Endothelial cell of umbilical vein (primary cell): ENCODE results near the gene ZFHX2. TPM values are rescaled to one million over a fixed set of nuclear protein-coding genes. Genes with fewer than 3 reads are reported as not detected.

Source experiments
- BruUV-seq: library from RNA; stranded (reverse); fragments of 400-500 nt; replicated peaks from 2 replicates; lab custom pipeline; 2021; lab: Mats Ljungman, UMichigan
- CTCF ChIA-PET: fragments of 300-600, 350-600 bp; sonication (Branson Sonifier 250); formaldehyde crosslinking; loops from one replicate; lab custom pipeline; 2021; ENCODE audit warnings: antibody characterized with exemption, inconsistent platforms; lab: Charles Lee
- POLR2A ChIA-PET: fragments of 300-600, 350-600 bp; sonication (Branson Sonifier 250); formaldehyde crosslinking; loops from one replicate; lab custom pipeline; 2021; ENCODE audit warnings: antibody characterized with exemption, inconsistent platforms; lab: Charles Lee
- DNase-seq: peaks from one replicate; pipeline ENCODE4 v3.0.0-alpha.2; 2011; ENCODE audit warnings: low read depth, low spot score
- FAIRE-seq: peaks from 2 replicates; lab custom pipeline; 2011; peaks lifted over from hg19 to GRCh38; lab: Jason Lieb, UNC
- H2AFZ ChIP-seq: 2 replicates; pipeline ENCODE4 v1.6.0; 2012; ENCODE audit warnings: low read depth, low read length, control low read depth, inconsistent platforms
- H3K27ac ChIP-seq: 2 replicates; pipeline ENCODE4 v1.5.1; 2011; ENCODE audit warnings: low read depth, mild to moderate bottlenecking, control low read depth, low read length, moderate library complexity; ENCODE audit not compliant: insufficient read depth
- H3K27me3 ChIP-seq, 2 experiments: 2 replicates each; pipeline versions ENCODE4 v1.6.0 to v1.6.1; 2011; ENCODE audit warnings: low read length in 2 of 2, mixed read lengths in 1 of 2; ENCODE audit not compliant: control insufficient read depth in 2 of 2, insufficient read depth in 2 of 2
- H3K36me3 ChIP-seq, 2 experiments: 2 replicates in 1 of 2; 3 replicates in 1 of 2; pipeline ENCODE4 v1.5.1; 2011; ENCODE audit warnings: low read length in 2 of 2, mild to moderate bottlenecking in 1 of 2, moderate library complexity in 1 of 2; ENCODE audit not compliant: control insufficient read depth in 2 of 2, insufficient read depth in 2 of 2; ENCODE audit errors: extremely low read depth in 1 of 2
- H3K4me1 ChIP-seq: 3 replicates; pipeline ENCODE4 v1.5.1; 2011; ENCODE audit warnings: mild to moderate bottlenecking, low read length; ENCODE audit not compliant: control insufficient read depth, insufficient read depth; ENCODE audit errors: extremely low read depth
- H3K4me2 ChIP-seq: 2 replicates; pipeline ENCODE4 v1.6.1; 2011; ENCODE audit warnings: low read length, control low read depth, mixed read lengths; ENCODE audit not compliant: insufficient read depth
- H3K4me3 ChIP-seq, 3 experiments: fragments of 200-600 bp in 1 of 3; sonication (generic), shearing (Covaris generic) in 1 of 3; replicated peaks in 1 of 3; 2 replicates each; pipeline ENCODE4 v1.5.1; 2011 to 2016; ENCODE audit warnings: control low read depth in 3 of 3, low read length in 3 of 3, mild to moderate bottlenecking in 2 of 3, inconsistent platforms in 1 of 3, low read depth in 1 of 3, moderate library complexity in 1 of 3; ENCODE audit not compliant: insufficient read depth in 1 of 3
- H3K79me2 ChIP-seq: 2 replicates; pipeline ENCODE4 v1.6.0; 2012; ENCODE audit warnings: low read length, inconsistent platforms; ENCODE audit not compliant: control insufficient read depth, insufficient read depth
- H3K9ac ChIP-seq: replicated peaks from 2 replicates; pipeline ENCODE3; 2011; ENCODE audit warnings: low read length, control low read depth; ENCODE audit not compliant: insufficient read depth; ENCODE audit errors: extremely low read depth
- H3K9me1 ChIP-seq: replicated peaks from 3 replicates; pipeline ENCODE4 v1.6.0; 2011; ENCODE audit warnings: mild to moderate bottlenecking, low read length; ENCODE audit not compliant: control insufficient read depth, insufficient read depth; ENCODE audit errors: extremely low read depth
- H3K9me3 ChIP-seq: replicated peaks from 2 replicates; pipeline ENCODE4 v1.5.1; 2012; ENCODE audit warnings: low read length, inconsistent platforms; ENCODE audit not compliant: control insufficient read depth, insufficient read depth
- H4K20me1 ChIP-seq: replicated peaks from 2 replicates; pipeline ENCODE3; 2011; ENCODE audit warnings: mild to moderate bottlenecking, low read length; ENCODE audit not compliant: control insufficient read depth, insufficient read depth; ENCODE audit errors: extremely low read depth
- CTCF ChIP-seq, 2 donors: IDR thresholded peaks; 1 replicate in 1 of 2; 2 replicates in 1 of 2; pipeline ENCODE4 v1.5.1; 2011; ENCODE audit warnings: low read length in 2 of 2, mild to moderate bottlenecking in 2 of 2, moderate library complexity in 2 of 2, control low read depth in 1 of 2, inconsistent platforms in 1 of 2, low read depth in 1 of 2; ENCODE audit not compliant: insufficient read depth in 1 of 2; ENCODE audit errors: extremely low read depth in 1 of 2
- EZH2 ChIP-seq: IDR thresholded peaks from 2 replicates; pipeline ENCODE4 v1.6.1; 2012; ENCODE audit warnings: borderline replicate concordance, low read depth, mild to moderate bottlenecking, moderate library complexity, low read length, inconsistent platforms; ENCODE audit not compliant: severe bottlenecking
- FOS ChIP-seq: IDR thresholded peaks from 2 replicates; pipeline ENCODE4 v1.6.1; 2011; ENCODE audit warnings: mild to moderate bottlenecking, low read length, moderate library complexity, borderline replicate concordance; ENCODE audit not compliant: insufficient read depth
- GATA2 ChIP-seq: IDR thresholded peaks from 2 replicates; pipeline ENCODE4 v1.7.0; 2011; ENCODE audit warnings: low read depth, mild to moderate bottlenecking, moderate library complexity, mixed read lengths, low read length; ENCODE audit not compliant: insufficient read length, insufficient read depth
- JUN ChIP-seq: IDR thresholded peaks from 2 replicates; pipeline ENCODE4 v1.6.1; 2011; ENCODE audit warnings: borderline replicate concordance, low read depth; ENCODE audit not compliant: insufficient read length, insufficient read depth
- MAX ChIP-seq: IDR thresholded peaks from 2 replicates; pipeline ENCODE4 v1.6.1; 2011; ENCODE audit not compliant: insufficient read depth, insufficient read length
- MYC ChIP-seq: IDR thresholded peaks from one replicate; pipeline ENCODE4 v1.6.1; 2011; ENCODE audit warnings: mild to moderate bottlenecking, low read depth, low read length
- POLR2A ChIP-seq: IDR thresholded peaks from 2 replicates; pipeline ENCODE4 v1.6.1; 2012; ENCODE audit warnings: low read depth, mild to moderate bottlenecking, control low read depth, low read length
- POLR2AphosphoS5 ChIP-seq: IDR thresholded peaks from 2 replicates; pipeline ENCODE4 v1.6.1; 2012; ENCODE audit warnings: low read depth, mild to moderate bottlenecking, control low read depth, low read length, moderate library complexity; ENCODE audit not compliant: insufficient read depth
- dilution Hi-C: fragments of 300-500 bp; cut with MboI; formaldehyde crosslinking; loops from one replicate; pipeline ENCODE4 v1.15.0; 2019; ENCODE audit warnings: low sequenced_read_pairs; ENCODE audit not compliant: extremely low pct_ligation_motif_present
- intact Hi-C: fragments of 100-400 bp; cut with micrococcal nuclease; formaldehyde crosslinking; loops from one replicate; pipeline ENCODE4 v1.10.0; 2022
- polyA plus RNA-seq, 4 experiments: library from polyadenylated mRNA; depleted of rRNA in 3 of 4; stranded (reverse) in 3 of 4; unstranded in 1 of 4; fragments of >200 nt; gene quantifications; 2 replicates each; pipeline versions ENCODE4 v1.2.1 to v1.2.3, GENCODE V29; 2011 to 2012; ENCODE audit warnings: missing spikeins in 1 of 4
- total RNA-seq: library from RNA; stranded (reverse); gene quantifications from 2 replicates; pipeline ENCODE4 v1.2.3, GENCODE V29; 2021

Gene ZFHX2
- total and polyA plus RNA-seq, 2 donors (not counting 3 experiments of a cell fraction or from before 2014, with no cell fraction given), result 0.25 to 2.3 TPM

GRCh38 chr14:23520899-23521533 lies 30.5 kb downstream of the ZFHX2 start:
- ChIA-PET CTCF (no interaction called here), POLR2A (no interaction called here)
- intact Hi-C loops (no loop called here), dilution Hi-C loops (no loop called here)
- no peak overlapping the region for H2AFZ ChIP-seq
- no peak overlapping the region for H3K4me2 ChIP-seq
- no peak overlapping the region for H3K27ac ChIP-seq
- no peaks in the 10 kb centered on the region for H3K4me1 ChIP-seq
- H3K9me1 ChIP-seq, result no peaks in the 10 kb centered on the region
- DNase-seq, result no peak
- H3K36me3 ChIP-seq, result no peaks in the 10 kb centered on the region
- H4K20me1 ChIP-seq, result no peaks in the 10 kb centered on the region
- no peaks in the 10 kb centered on the region for H3K27me3 ChIP-seq
- no peak overlapping the region for H3K4me3 ChIP-seq
- H3K9ac ChIP-seq, result no peak overlapping the region
- H3K9me3 ChIP-seq, result no peaks in the 10 kb centered on the region
- no peaks in the 10 kb centered on the region for H3K79me2 ChIP-seq
- no TSS peak for BruUV-seq
- no peak for FAIRE-seq
- no peak for TF ChIP-seq POLR2A
- TF ChIP-seq POLR2AphosphoS5, result no peak
- no peak for TF ChIP-seq GATA2
- no peak for TF ChIP-seq EZH2

- Histone ChIP-seq H3K36me3 (no peaks in the 10 kb centered on the region), H3K4me2 (no peak overlapping the region), H3K9ac (no peak overlapping the region), H2AFZ (no peak overlapping the region), H4K20me1 (no peaks in the 10 kb centered on the region), H3K9me1 (no peaks in the 10 kb centered on the region), H3K27me3 (no peaks in the 10 kb centered on the region), H3K27ac (no peak overlapping the region), H3K4me1 (no peaks in the 10 kb centered on the region), H3K9me3 (no peaks in the 10 kb centered on the region), H3K4me3 (no peak overlapping the region), H3K79me2 (no peaks in the 10 kb centered on the region)
- BruUV-seq, result no TSS peak
- POLR2A ChIA-PET, result no interaction called here
- no peak for TF ChIP-seq GATA2
- TF ChIP-seq MYC, result no peak
- TF ChIP-seq POLR2A, result no peak
- no peak for TF ChIP-seq EZH2
- TF ChIP-seq POLR2AphosphoS5, result no peak
- TF ChIP-seq CTCF (IDR thresholded peaks at IDR 0.05; ENCODE audit: extremely low read depth in 1 of 2, insufficient read depth in 1 of 2, low read depth in 1 of 2, low read length in 2 of 2), result no peak
- TF ChIP-seq MAX, result no peak
- no peak for TF ChIP-seq FOS
- TF ChIP-seq JUN, result no peak
- FAIRE-seq, result no peak
- no peak for DNase-seq
- intact Hi-C loops (no loop called here), dilution Hi-C loops (no loop called here)
- CTCF ChIA-PET, result no interaction called here
Measured at GRCh38 chr14:23518709-23519108, 32.9 kb downstream of the ZFHX2 start.
